Liver (tissue), 3 donors: ENCODE measurements around the gene MSRB2.

Source experiments
- GABPA ChIP-seq, 2 donors: IDR thresholded peaks in 1 of 2; conservative IDR thresholded peaks in 1 of 2; 2 replicates each; pipeline ENCODE4 v1.6.1; 2016; ENCODE audit warnings: antibody characterized with exemption in 2 of 2, mild to moderate bottlenecking in 1 of 2, moderate library complexity in 1 of 2
- JUND ChIP-seq, 2 donors: IDR thresholded peaks; 2 replicates each; pipeline ENCODE4 v1.6.1; 2016; ENCODE audit warnings: antibody characterized with exemption in 2 of 2
- RAD21 ChIP-seq, 2 donors: IDR thresholded peaks; 2 replicates each; pipeline ENCODE4 v1.6.1; 2016; ENCODE audit warnings: antibody characterized with exemption in 2 of 2, mild to moderate bottlenecking in 2 of 2
- RXRA ChIP-seq, 2 donors: IDR thresholded peaks; 2 replicates each; pipeline ENCODE4 v1.6.1; 2017 to 2018; ENCODE audit warnings: antibody characterized with exemption in 2 of 2, mild to moderate bottlenecking in 1 of 2
- TAF1 ChIP-seq: conservative IDR thresholded peaks from 2 replicates; pipeline ENCODE4 v1.6.1; 2016; ENCODE audit warnings: antibody characterized with exemption, mild to moderate bottlenecking
- YY1 ChIP-seq: IDR thresholded peaks from 2 replicates; pipeline ENCODE4 v1.6.1; 2016; ENCODE audit warnings: antibody characterized with exemption, mild to moderate bottlenecking
- TF ChIP-seq, protein P1 (sequence below): fragments of 150-350 bp; IDR thresholded peaks from 2 replicates; pipeline ENCODE4 v1.5.1; 2017; ENCODE audit warnings: improper control_type of control experiment, low read depth, low read length; ENCODE audit not compliant: missing input control
- TF ChIP-seq, protein P2 (sequence below): IDR thresholded peaks from 2 replicates; pipeline ENCODE4 v1.6.1; 2016; ENCODE audit warnings: antibody characterized with exemption
- TF ChIP-seq, protein P3 (sequence below): IDR thresholded peaks from 2 replicates; pipeline ENCODE4 v1.6.1; 2016; ENCODE audit warnings: antibody characterized with exemption, mild to moderate bottlenecking
- donor health status: healthy.
- donor health status: healthy.

DNA sequence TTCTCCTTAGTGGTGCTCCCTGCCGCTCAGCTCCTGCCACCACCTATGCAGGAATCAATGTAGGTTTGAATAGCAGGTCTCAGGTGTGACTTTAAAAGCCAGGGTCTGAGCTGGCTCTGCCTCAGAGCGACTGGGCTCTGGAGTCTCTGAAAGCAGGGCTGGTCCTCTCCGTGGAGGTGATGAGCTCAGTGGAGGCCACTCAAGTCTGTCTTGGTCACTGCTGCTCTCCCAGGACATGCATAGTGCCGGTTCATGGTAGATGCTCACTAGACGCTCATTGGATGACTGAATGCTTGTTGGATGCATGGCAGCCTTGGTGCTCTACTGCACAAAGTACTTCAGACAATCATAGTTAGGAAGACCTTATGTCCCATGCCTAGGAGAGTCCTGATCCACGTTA lies 51.7 kb downstream of the MSRB2 start:
- TF ChIP-seq, protein P1, sequence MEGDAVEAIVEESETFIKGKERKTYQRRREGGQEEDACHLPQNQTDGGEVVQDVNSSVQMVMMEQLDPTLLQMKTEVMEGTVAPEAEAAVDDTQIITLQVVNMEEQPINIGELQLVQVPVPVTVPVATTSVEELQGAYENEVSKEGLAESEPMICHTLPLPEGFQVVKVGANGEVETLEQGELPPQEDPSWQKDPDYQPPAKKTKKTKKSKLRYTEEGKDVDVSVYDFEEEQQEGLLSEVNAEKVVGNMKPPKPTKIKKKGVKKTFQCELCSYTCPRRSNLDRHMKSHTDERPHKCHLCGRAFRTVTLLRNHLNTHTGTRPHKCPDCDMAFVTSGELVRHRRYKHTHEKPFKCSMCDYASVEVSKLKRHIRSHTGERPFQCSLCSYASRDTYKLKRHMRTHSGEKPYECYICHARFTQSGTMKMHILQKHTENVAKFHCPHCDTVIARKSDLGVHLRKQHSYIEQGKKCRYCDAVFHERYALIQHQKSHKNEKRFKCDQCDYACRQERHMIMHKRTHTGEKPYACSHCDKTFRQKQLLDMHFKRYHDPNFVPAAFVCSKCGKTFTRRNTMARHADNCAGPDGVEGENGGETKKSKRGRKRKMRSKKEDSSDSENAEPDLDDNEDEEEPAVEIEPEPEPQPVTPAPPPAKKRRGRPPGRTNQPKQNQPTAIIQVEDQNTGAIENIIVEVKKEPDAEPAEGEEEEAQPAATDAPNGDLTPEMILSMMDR: no peak
- no peak for TF ChIP-seq GABPA (IDR thresholded peaks at IDR 0.05 in 1 of 2, conservative IDR thresholded peaks at IDR 0.05 in 1 of 2)
- no peak for TF ChIP-seq RAD21 (IDR thresholded peaks at IDR 0.05)
- TF ChIP-seq RXRA (IDR thresholded peaks at IDR 0.05): no peak
- TF ChIP-seq, protein P2, sequence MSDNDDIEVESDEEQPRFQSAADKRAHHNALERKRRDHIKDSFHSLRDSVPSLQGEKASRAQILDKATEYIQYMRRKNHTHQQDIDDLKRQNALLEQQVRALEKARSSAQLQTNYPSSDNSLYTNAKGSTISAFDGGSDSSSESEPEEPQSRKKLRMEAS: no peak
- TF ChIP-seq TAF1: no peak
- TF ChIP-seq YY1: no peak
- TF ChIP-seq JUND (IDR thresholded peaks at IDR 0.05): no peak
- TF ChIP-seq, protein P3, sequence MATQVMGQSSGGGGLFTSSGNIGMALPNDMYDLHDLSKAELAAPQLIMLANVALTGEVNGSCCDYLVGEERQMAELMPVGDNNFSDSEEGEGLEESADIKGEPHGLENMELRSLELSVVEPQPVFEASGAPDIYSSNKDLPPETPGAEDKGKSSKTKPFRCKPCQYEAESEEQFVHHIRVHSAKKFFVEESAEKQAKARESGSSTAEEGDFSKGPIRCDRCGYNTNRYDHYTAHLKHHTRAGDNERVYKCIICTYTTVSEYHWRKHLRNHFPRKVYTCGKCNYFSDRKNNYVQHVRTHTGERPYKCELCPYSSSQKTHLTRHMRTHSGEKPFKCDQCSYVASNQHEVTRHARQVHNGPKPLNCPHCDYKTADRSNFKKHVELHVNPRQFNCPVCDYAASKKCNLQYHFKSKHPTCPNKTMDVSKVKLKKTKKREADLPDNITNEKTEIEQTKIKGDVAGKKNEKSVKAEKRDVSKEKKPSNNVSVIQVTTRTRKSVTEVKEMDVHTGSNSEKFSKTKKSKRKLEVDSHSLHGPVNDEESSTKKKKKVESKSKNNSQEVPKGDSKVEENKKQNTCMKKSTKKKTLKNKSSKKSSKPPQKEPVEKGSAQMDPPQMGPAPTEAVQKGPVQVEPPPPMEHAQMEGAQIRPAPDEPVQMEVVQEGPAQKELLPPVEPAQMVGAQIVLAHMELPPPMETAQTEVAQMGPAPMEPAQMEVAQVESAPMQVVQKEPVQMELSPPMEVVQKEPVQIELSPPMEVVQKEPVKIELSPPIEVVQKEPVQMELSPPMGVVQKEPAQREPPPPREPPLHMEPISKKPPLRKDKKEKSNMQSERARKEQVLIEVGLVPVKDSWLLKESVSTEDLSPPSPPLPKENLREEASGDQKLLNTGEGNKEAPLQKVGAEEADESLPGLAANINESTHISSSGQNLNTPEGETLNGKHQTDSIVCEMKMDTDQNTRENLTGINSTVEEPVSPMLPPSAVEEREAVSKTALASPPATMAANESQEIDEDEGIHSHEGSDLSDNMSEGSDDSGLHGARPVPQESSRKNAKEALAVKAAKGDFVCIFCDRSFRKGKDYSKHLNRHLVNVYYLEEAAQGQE: no peak
